Left colon (tissue), 2 donors: ENCODE data around the gene C14orf180. TPM values are rescaled to one million over a fixed set of nuclear protein-coding genes. Genes with fewer than 3 reads are reported as not detected.
A peak's percentile ranks its signal among the peaks of the same experiment; 100 is the strongest.
"Not testable (repeated sequence)": the region's sequence is repeated elsewhere in the genome, so short reads cannot be mapped to it uniquely, and the experiment has no call there.

ENCODE experiments used
- ATAC-seq: fragments of 200-7000 bp; cut with Tn5 transposase; one replicate; pipeline ENCODE4 v1.9.1; 2020; ENCODE audit warnings: mild to moderate bottlenecking, moderate library complexity
- DNase-seq, 2 donors: peaks; one replicate each; pipeline ENCODE4 v3.0.0-alpha.2; 2020
- intact Hi-C, 2 donors: fragments of 100-400 bp; cut with DNase I in 1 of 2; cut with micrococcal nuclease in 1 of 2; formaldehyde crosslinking; loops; one replicate each; pipeline versions ENCODE4 v1.11.2 to v1.14.0; 2022; cut with DNase I, micrococcal nuclease
- total RNA-seq, 2 donors: library from RNA; stranded (reverse); fragmentation: NEBNext Ultra II Directional; extraction: Animal tissue kit (Norgen Biotek cat#: 25700); gene quantifications; one replicate each; pipeline ENCODE4 v1.2.1, GENCODE V29; 2021
- donor health status: DM: no; HTN: no; CAD: no.
- donor health status: DM: yes; HTN: yes; CAD: no.

Gene C14orf180
- total RNA-seq, 2 donors from 2014 or later = 0.58 to 1.0 TPM

DNA sequence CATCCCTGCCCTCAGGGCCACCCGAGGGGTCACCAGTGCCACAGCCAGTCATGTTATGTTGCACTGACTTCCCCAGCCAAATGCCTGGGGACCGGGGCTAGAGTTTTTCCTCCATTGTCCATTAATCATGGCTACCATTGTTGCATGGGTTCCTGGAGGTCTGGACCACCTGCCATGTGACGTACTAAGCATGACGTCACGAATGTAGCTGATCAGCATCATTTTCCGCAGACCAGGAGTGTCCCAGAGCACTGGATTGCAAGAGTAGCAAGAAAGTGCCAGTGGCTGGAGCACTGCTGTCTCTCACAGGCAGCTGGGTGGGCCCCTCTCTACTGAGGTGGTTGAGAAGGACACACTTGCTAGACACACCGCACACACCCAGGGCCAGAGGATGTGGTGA, 6.9 kb upstream of the C14orf180 start:
- DNase-seq (no peak), ATAC-seq (no peak)
- intact Hi-C loops = no loop called here

DNA sequence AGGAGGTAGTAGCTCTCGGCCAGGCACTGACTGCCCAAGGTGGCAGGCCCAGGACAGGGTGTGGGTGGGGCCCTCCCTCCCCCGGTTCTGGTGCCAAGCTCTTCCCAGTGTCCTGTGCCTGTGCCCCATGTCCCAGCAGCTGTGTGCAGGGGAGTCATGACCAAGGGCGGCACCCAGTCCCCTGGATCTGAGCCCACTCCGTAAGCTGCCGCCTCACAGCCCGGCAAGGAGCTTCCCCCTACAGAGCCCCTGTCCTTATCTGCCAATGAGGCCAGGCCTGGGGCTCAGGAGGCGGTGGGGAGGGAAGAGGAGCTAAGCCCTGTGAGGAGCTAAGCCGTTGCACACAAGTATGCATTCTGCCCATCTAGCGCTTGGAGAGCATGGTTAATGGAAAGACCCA, 5.6 kb upstream of the C14orf180 start:
- DNase-seq (no peak), ATAC-seq (no peak)

DNA sequence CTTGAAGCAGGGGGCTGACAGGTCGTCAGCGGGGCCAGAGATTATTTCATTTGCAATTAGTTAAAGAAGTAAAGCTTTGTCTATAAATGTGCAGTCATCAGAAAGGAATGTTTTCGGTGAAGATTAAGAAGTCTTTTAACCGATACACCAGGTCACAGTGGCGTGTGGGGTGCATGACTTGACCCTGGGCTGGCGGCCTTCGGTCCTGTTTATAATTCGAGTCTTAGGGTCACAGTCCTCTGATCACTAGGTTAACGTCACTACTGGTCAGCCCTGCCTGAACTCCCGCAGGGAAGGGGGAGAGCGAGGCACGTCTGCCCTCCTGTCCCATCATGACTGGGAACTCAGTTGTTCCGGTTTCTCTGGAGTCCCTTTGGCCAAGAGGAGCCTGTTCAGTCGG, 5.0 kb upstream of the C14orf180 start:
- no peak for ATAC-seq
- intact Hi-C loops = no loop called here
- DNase-seq = no peak

More for the DNA sequence above, 5.6 kb upstream of the C14orf180 start:
- intact Hi-C loops = no loop called here

DNA sequence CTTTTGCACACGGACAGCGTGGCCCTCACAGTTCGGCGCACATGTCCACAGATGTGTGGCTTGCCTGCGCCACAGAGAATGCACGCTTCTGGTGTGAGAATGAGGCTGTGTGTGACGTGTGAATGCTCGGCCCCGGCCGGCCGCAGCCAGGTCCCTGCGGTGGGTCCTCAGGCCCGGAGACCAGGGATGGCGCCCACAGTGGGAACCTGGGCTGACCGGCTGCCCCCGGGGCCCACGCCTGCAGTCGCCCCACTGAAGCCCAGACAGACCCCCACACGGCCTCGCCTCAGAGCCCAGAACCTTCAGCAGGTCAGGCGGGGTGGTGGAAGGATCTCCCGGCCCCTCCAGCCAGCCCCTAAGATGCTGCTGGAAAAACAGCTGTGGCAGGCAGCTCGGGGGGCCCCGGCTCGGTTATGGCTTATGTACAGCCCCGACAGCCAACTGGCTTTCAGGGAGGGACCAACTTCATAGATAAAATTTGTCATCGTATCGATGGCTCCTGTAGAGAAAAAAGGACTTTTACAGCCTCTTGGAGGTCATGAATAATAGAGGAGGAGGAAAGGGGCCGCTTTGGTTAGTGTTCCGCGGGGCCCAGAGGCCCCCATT, 4.5 kb upstream of the C14orf180 start:
- no peak for DNase-seq
- ATAC-seq = no peak
- intact Hi-C loops = no loop called here

DNA sequence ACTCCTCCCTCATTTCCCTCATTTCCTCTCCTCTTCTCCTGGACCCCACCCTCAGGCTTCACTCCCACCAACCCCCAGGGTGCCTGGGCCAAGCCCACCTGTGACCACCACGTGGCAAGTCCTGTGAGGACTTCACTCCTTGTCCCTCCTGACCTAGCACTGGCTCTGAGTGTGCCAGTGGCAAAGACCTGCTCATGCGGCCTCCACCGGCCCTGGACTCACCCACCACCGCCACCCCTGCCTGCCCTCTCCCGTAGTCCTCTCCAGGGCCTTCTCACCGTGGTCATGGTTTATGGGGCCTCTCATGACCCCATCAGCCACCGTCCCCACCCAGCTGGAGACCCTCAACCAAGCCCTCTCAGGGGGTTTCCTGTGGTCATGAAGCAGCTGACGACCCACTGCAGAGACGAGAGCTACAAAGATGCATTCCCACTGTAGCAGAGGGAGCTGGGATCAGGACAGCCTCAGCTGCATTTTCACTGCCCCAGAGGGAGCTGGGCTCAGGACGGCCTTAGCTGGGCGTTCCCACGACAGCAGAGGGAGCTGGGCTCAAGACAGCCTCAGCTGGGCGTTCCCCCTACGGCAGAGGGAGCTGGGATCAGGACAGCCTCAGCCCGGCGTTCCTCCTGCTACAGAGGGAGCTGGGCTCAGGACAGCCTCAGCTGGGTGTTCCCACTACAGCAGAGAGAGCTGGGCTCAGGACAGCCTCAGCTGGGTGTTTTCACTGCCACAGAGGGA, 3.2 kb upstream of the C14orf180 start:
- intact Hi-C loops = no loop called here
- DNase-seq (peak; percentile 51 to 57), ATAC-seq (peak; percentile 72)

DNA sequence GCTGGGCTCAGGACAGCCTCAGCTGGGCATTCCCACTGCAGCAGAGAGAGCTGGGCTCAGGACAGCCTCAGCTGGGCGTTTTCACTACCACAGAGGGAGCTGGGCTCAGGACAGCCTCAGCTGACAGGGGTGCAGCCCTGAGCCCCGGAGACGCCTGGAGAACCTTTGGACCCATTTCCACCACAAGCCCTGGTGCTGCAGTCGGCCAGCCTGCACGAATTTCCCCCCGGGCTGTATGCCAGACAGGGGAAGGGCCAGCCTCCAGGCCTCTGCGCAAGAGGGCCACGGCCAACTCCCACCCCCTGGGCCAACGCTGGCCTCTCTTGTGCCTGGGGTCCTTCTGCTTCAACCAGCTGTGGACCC, 2.6 kb upstream of the C14orf180 start:
- ATAC-seq (peak; percentile 80), DNase-seq (peak; percentile 79 to 80)
- intact Hi-C loops = no loop called here

DNA sequence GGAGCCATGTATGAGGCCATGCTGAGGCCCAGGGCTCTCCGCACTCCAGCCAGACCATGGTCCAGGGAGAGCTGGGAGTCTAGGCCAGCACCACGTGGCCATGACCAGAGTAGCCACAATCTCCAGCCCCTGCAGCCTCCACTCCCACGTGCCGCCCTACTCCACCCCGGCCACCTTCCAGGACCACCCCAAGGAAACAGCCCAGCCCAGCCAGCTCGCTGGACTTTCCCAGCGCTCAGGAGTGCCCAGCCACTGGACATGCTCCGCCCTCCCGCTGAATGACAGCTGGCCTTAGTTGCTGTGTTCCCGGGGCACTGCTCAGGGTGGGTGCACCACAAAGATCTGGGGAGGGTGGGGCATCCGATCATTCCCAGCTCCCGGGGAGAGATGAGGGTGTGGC, 2.1 kb upstream of the C14orf180 start:
- ATAC-seq (peak; percentile 55), DNase-seq (peak; percentile 62 to 71)
- intact Hi-C loops = no loop called here

DNA sequence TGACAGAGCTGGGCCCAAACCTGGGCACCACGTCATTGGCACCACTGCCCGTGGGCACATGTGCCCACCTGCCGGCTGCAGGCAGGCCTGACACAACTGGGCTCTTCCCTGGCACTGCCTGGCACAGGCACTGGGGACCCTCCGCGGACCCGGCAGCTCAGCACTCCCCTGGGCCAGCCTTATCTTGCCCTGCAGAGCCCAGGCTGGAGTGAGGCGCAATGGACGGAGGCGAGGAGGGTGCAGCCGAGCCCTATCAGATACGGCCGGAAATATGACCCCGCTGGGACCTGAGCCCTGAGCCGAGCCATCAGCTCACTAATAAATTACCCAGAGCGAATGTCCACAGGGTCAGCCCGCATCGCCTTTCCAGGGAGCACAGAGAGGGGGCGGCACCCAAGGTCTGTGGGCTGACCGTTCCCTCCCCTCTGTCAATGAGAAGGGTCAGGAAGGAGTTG, 1.7 kb upstream of the C14orf180 start:
- no peak for ATAC-seq
- intact Hi-C loops = no loop called here
- no peak for DNase-seq

DNA sequence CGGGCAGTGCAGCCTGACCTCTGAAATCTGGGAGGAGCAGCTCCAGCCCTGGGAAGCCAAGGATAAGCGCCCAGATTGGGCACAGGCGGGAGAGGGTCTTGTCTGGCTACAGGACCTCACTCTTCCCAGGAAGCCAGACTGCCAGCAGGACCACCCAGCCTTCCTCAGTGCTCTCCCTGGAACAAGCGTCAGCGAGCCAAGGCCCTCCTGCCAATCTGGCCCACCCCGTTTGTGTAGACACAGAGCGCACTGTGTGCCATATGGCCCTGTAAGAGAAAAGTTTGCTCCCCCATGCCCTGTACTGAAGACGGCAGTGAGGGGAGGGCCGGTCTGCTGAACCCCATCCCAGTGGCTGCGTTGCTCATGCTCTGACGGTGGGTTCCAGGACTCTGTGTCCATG, 1.2 kb upstream of the C14orf180 start:
- intact Hi-C loops = no loop called here
- no peak for DNase-seq
- ATAC-seq = no peak

DNA sequence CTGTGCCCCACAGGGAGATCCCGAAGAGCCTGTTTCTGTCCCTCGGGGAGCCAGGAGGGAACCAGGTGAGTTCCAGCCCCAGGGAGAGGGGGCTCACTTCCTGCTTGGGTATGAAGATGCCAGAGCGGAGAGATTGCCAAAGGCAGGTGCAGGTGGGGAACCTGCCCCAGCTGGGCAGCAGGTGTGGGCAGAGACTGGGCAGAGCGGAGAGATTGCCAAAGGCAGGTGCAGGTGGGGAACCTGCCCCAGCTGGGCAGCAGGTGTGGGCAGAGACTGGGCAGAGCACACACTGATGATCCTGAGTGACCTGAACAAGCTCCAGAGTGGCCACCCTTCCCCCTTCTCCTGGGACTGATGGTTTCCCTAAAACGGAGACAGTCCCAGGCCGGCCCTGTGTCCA, 375 bp downstream of the C14orf180 start:
- intact Hi-C loops, DNase-seq, ATAC-seq: not testable (repeated sequence)

DNA sequence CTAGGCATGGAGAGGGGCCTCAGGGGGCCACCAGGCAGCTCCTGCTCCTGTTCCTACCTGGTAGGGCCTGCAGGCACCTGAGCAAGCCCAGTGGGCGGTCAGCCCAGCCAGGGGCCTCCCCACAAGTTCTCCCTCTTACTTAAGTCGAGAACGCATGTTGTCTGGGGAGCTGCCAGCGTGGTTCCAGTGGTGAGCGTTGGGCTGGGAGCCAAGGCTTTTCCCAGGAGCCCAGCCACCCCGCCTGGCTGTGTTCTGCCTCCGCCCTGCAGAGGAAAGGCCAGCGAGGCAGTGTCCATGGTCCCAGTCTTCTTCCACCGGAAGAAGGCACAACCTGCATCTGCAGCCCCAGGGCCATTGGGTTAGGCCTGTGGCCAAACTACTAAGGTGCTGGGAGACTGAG, 1.4 kb downstream of the C14orf180 start:
- intact Hi-C loops = no loop called here
- DNase-seq = peak; percentile 46 to 74
- ATAC-seq = peak; percentile 27

DNA sequence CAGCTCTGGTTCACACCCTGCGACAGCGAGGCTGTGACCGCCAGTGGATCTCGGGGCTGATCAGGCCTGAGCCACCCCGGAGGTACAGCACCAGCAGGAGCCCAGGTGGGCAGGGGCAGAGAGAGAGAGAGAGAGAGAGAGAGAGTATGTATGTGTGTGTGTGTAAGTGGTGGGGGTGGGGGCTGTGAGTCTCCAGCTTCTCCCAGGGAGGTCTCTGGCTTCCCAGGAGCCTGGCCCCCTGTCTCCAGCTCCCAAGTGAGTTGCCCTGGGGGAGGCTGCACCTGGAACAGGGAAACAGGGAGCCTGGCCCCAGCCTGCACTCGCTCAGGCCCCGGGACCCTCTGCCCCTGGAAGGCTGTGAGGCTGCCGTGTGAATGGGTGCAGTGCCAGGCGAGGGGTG, 2.0 kb downstream of the C14orf180 start:
- DNase-seq = no peak
- intact Hi-C loops = no loop called here
- ATAC-seq = no peak

DNA sequence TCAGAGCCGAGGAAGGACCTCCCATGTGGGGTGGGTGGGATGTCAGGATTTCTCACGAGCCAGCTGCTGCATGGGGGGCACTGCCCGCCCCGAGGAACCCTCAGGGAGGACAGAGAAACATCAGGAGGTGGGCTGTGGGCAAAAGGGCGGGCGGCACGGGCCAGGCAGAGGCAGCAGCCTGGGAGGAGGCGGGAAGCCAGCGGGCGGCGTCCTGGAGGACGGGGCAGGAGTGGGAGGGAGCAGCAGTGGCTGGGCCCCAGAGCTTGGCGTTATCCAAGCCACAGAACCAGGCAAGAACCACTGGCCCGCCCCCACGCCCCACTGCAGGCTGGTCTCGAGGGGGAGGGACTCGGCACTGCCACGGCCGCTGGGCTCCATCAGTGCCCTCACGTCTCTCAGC, 2.4 kb downstream of the C14orf180 start:
- intact Hi-C loops = no loop called here
- ATAC-seq (no peak), DNase-seq (no peak)

DNA sequence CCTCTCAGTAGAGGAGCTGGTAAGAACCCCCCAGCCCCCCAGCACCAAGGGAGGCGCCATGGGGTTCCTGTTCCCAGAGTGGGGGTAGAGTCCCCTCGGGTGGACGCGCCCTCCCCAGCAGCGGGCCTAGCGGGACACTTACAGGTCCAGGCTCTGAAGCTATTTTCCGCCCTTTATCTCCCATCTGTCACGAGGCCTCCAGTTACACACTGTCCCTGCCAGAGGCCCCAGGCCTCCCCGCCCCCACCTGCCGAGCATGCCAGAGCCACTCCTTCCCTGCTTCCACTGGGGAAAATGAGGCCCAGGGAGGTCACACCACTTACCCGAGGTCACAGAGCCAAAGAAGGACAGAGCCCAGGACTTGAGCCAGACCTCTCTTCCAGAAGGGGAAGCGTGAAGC, 3.1 kb downstream of the C14orf180 start:
- intact Hi-C loops = no loop called here
- ATAC-seq (no peak), DNase-seq (no peak)

DNA sequence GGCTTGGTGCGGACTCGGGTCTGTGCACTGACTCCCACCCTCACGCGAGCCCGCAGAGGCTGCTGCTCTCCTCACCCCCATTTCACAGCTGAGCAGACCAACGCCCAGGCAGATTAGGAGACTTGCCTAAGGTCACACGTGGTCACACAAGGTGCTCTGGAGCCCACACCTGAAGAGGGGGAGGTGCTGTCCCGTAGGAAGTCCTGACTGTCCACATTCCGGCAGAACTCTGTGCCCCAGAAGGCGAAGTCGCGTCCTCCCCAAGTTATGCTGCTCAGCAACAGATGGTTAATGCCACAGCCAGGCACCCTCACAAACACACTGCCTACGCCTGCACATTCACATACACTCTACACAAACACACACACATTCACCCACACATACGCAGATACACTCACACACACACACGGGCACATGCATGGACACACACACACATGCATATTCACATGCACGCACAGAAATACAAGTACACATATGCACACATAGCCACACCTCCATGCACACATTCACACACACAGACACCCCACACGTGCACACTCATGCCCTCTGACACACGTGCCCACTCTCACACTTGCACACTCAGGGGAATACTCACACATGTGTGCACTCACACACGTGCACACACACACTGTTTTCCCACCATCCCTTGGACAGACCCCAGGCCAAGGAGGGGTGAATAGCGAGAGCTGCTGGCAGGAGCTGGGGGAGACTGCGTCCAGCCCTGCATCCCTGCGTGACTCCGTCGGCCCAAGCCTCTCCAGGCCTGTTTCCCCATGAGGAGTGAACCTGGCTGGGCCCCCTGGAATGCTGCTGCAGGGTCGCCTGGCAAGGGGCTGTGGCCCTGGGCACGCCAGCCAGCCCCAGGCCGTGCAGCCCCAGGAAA, 4.1 kb downstream of the C14orf180 start:
- ATAC-seq (no peak), DNase-seq (no peak)
- intact Hi-C loops = no loop called here

DNA sequence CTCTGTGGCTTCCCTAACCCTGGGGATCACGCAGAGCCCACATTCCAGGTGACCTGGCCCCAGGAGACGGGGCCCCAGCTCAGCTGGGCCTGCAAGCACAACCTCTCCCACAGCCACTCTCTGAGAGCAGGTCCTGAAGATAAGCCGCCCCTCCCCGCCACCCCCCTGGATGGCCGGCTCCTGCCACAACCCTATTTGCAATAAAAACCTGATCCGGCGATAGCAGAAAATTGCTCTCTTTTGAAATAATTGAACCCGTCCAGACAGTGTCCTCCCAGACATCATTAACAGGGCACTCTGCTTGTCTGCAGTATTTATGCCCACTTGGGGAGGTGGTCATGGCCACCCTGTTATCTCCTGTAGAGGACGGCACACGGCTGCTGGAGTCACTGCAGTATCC, 5.0 kb downstream of the C14orf180 start:
- no peak for ATAC-seq
- intact Hi-C loops = no loop called here
- DNase-seq = no peak

DNA sequence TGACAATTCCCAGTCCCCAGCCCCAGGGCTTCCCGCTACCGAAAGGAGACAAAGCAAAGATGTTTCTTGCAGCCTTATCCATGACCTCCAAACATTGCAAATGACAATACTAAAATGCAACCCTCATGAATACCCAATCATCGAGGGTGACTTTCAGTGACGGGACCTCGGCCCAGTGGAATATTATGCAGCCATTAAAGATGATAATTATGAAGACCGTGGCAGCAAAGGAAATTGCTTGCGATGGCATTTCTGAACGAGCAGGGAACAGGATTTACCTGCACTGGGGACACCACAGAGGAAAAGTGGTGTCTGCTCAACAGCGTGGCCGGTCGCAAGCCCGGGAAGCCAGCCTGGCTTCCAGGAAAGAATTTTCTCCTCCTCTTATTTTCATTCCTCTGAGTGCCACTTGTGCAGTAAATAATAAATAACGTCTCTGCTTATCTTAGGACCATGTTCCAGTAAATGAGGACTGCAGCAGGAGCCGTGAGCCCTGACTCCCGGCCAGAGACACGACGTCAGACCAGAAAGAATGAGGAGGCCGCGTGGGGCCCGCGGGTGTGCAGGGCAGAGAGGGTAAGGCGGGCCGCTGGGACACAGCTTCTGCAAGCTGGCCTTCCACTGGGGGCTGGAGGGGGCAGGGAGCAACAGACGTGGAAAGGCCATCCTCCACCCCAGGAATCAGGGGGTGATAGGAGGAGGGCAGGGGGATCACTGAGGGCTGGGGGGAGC, 6.6 kb downstream of the C14orf180 start:
- intact Hi-C loops = no loop called here
- no peak for DNase-seq
- ATAC-seq = no peak

DNA sequence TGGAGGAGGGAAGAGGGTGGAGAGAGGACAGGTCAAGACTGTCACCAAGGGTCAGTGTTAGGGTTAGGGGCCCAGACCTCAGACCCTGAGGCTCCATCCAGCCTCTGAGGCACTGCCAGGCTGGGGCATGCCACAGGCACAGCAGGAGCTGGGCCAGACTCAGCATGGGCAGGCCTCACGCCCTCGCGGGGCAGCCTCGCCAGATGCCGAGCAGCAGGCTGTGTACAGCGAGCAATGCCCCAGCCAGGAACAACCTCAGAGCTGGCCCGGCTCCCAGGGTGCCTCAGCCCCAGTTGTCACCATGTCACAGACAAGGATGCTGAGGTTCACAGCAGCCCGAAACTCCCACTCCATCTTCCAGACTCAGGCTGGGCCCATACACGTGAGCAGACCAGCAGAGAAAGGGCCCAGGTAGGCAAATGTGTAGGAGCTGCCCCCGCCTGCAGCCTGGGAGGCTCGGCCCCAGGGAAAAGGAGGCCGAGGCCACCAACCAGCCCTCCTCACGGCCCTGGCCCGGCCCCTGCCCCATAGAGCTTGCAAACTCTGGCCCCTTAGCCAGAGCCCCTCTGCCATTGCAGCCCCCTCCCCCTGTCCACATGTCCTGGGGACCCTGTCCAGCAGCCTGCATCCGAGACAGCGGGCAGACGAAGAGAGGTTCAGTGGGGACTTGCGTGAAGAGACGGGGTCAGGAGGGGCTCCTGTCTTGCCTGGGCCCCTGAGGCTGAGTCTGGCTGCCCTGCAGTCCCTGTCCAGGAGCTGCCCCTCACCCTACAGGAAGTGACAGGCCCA, 7.5 kb downstream of the C14orf180 start:
- no peak for ATAC-seq
- intact Hi-C loops = no loop called here
- no peak for DNase-seq
